ENCODE results near the gene MPHOSPH6. TPM values are rescaled to one million over a fixed set of nuclear protein-coding genes. Genes with fewer than 3 reads are reported as not detected.

MPHOSPH6 gene
- total and polyA plus RNA-seq, 2 of the 8 experiments (the other 6 are each of a cell fraction or from before 2014, with no cell fraction given): 19.7 to 32.9 TPM

DNA sequence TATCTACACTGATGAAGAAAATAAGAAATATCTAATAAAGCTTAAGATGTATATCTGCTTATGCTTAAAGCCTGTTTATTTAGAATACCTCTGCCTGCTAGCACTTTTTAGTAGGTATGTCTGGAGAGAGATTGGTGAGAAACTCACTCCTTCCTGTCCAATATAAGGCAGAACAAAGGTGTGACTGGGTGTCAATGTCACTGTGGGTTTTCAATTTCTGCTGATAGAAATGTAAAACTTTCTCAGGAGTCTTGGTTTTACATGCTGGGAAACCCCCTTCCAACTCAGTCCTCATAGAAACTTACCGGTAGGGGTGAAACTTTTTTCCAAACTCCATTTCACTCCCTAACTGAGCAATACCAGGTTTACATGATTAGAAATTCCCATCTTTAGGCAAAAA, 17.8 kb upstream of the MPHOSPH6 start:
- Histone ChIP-seq H2BK120ac (replicated peaks; ENCODE audit: low read depth, low read length) (no peak overlapping the region), H3K14ac (ENCODE audit: insufficient read length) (no peak overlapping the region), H3K4ac (replicated peaks; ENCODE audit: insufficient read length, low read depth, low read length) (no peak overlapping the region), H2BK20ac (ENCODE audit: low read length) (no peak overlapping the region), H4K5ac (ENCODE audit: insufficient read length, low read depth, low read length) (no peak overlapping the region), H3K4me1 (replicated peaks in 1 of 4; ENCODE audit: control insufficient read depth in 3 of 4, insufficient read depth in 4 of 4, low read length in 3 of 4) (0 out of 7 replicates have a peak, but pooled peaks cover 0 to 2% (median 0%) of the 10 kb centered on the region in 4 experiments), H2BK5ac (ENCODE audit: low read depth, low read length) (no peak overlapping the region), H2AK5ac (ENCODE audit: low read depth, low read length) (no peak overlapping the region), H3K18ac (ENCODE audit: extremely low read depth, low read length) (no peak overlapping the region), H3K9me3 (ENCODE audit: insufficient read depth in 2 of 2, low read depth in 1 of 2, low read length in 1 of 2) (no peaks in the 10 kb centered on the region), H3K4me3 (ENCODE audit: extremely low read depth in 1 of 4, insufficient read depth in 2 of 4, low read depth in 3 of 4, low read length in 4 of 4) (no peak overlapping the region), H3K23ac (ENCODE audit: insufficient read length) (no peak overlapping the region), H3K23me2 (ENCODE audit: low read depth, low read length) (no peaks in the 10 kb centered on the region), H4K8ac (ENCODE audit: extremely low read depth, insufficient read depth, low read length) (no peak overlapping the region), H3K79me1 (ENCODE audit: low read depth, low read length) (no peaks in the 10 kb centered on the region), H4K91ac (replicated peaks; ENCODE audit: insufficient read length, low read length) (no peak overlapping the region), H4K20me1 (replicated peaks in 1 of 2; ENCODE audit: control insufficient read depth in 1 of 2, insufficient read depth in 2 of 2, low read length in 2 of 2) (no peaks in the 10 kb centered on the region), H2AFZ (ENCODE audit: low read length) (no peak overlapping the region), H3K27ac (ENCODE audit: low read depth, low read length) (no peak overlapping the region), H2BK15ac (ENCODE audit: low read length) (no peak overlapping the region), H3K79me2 (ENCODE audit: control insufficient read depth in 1 of 2, insufficient read depth in 2 of 2, low read length in 2 of 2) (no peaks in the 10 kb centered on the region), H3K4me2 (ENCODE audit: insufficient read depth in 1 of 2, low read depth in 2 of 2, low read length in 2 of 2) (no peak overlapping the region), H3K36me3 (ENCODE audit: control insufficient read depth in 2 of 4, insufficient read depth in 4 of 4, low read length in 3 of 4) (no peaks in the 10 kb centered on the region), H3K27me3 (replicated peaks in 1 of 4; ENCODE audit: control insufficient read depth in 3 of 4, extremely low read depth in 1 of 4, insufficient read depth in 3 of 4, low read length in 3 of 4) (no peaks in the 10 kb centered on the region), H3K9ac (replicated peaks in 1 of 4; ENCODE audit: extremely low read depth in 1 of 4, low read depth in 3 of 4, low read length in 3 of 4) (no peak overlapping the region), H2BK12ac (ENCODE audit: low read depth, low read length) (no peak overlapping the region), H3K56ac (replicated peaks; ENCODE audit: insufficient read length, low read depth, low read length) (no peak overlapping the region)
- ChIA-PET CTCF (ENCODE audit: partially characterized antibody) (no interaction called here), POLR2A (ENCODE audit: partially characterized antibody) (no interaction called here)
- TF ChIP-seq SUZ12 (IDR thresholded peaks at IDR 0.05; ENCODE audit: low read length): no peak
- no peak for TF ChIP-seq JUND (IDR thresholded peaks at IDR 0.05; ENCODE audit: low read length)
- TF ChIP-seq BACH1 (IDR thresholded peaks at IDR 0.05; ENCODE audit: low read length): no peak
- FAIRE-seq (no peak), DNase-seq (ENCODE audit: low read depth in 1 of 2, low spot score in 2 of 2) (no peak)
- WGBS, 2 experiments (ENCODE audit: extremely low coverage in 1 of 2, insufficient coverage in 1 of 2, insufficient read length in 1 of 2, insufficient replicate concordance in 2 of 2, low coverage in 1 of 2, low lambda C conversion rate in 2 of 2, missing lambda C conversion rate in 1 of 2): 83% methylated on average over 1 of the region's 1 CpG; no CpG with 5 or more reads in 1 of the 2 experiments

All from H1 (cell line).